T-helper 2 cell treated with Interferon-gamma antibody and Interleukin-4, amounts not matched to agents 100 ng/mL and 5 ng/mL, for 36 hours (primary cell): Measurements from ENCODE around the gene TCP10L. TPM values are rescaled to one million over a fixed set of nuclear protein-coding genes. Genes with fewer than 3 reads are reported as not detected.
"Not testable (repeated sequence)": the region's sequence is repeated elsewhere in the genome, so short reads cannot be mapped to it uniquely, and the experiment has no call there.

Experiments used
- intact Hi-C: fragments of 100-400 bp; cut with micrococcal nuclease; formaldehyde crosslinking; loops from one replicate; pipeline ENCODE4 v1.15.1; 2023
- total RNA-seq: library from RNA; stranded (reverse); gene quantifications from 2 replicates; pipeline ENCODE4 v1.2.3, GENCODE V29; 2022

The TCP10L gene
- 0.70 and 1.2 TPM in 2 replicates for total RNA-seq

DNA sequence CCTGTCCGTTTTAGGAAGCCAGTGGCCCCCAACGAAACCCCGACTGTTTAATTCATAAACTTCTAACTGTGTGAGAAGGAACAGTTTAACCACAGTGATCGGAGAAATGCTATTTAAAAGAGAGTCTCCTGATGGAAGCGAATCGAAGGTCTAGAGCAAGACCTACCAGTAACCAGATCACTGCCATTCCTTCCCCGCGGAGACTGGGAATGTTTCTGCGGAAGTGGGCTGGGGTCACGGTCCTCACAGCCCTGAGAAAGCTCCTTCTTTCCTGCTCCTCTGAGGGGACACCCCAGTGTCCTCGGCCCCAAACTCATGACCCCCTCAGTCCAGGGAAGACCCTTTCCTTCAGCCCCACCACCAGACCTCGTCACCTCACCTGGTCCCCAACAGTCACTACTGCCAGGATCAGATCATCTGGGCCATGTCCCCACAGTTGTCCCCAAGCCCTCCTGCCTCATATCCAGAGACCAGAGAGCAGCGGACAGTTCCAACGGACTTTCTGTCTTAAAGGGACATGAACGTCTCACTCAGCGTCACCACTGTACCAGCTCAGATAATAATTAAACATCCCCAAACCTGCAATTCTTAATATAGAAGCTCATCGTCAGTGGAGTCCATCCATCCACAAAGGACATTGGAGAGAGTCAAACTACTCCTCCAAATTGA lies at the start of gene TCP10L:
Gene TCP10L, minus strand, starts transcription at position 482 of the 669 bp plus-strand sequence. CDS start 1,219 bp downstream, outside the sequence.
- intact Hi-C loops, result no loop called here

DNA sequence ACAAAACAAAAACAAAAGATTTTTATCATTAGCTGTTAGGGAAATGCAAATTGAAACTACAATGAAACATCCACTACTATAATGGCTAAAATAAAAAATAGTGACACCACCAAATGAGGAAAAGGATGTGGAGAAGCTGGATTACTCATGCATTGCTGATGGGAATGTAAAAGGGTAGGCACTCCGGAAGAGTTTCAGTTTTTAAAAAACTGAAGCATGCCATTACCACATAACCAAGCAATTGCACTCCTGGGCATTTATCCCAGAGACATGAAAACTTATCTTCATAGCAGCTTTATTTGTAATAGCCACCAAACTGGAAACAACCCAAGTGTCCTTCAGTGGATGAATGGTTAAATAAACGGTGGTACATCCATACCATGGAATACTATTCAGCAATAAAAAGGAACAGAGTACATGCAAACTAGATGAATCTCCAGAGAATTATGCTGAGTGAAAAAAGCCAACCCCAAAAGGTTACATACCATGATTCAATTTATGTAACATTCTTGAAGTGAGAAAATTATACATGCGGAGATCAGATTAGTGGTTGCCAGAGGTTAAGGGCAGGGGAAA lies 41.4 kb upstream of the TCP10L start:
- intact Hi-C loops, result no loop called here

- intact Hi-C loops, result not testable (repeated sequence)
These were observed 32.9 kb upstream of the TCP10L start for GRCh38 chr21:32618218-32618617.

DNA sequence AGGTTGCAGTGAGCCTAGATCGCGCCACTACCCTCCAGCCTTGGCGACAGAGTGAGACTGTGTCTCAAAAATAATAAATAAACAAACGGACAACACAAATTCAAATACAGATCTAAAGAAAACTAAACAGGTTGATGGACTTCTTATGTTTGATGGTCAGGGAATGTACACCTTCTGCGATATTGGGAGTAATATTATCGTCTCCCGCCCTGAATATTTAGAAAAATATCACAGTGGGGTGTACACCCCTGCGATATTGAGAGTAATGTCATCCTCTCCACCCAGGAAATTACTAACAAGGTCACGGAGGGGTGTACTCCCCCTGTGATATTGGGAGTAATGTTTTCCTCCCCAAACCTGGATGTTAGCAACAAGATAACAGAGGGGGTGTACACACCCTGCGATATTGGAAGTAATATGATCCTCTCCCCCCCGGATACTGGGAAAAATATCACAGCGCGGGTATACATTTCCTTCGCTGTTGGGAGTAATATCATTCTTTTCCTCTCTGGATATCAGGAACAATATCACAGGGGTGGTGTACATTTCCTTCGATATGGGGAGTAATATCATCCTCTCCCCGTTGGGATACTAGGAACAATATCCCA lies 28.2 kb upstream of the TCP10L start:
- intact Hi-C loops, result loop anchor here (2.0 to 5.0 kb wide), 3 partner anchors 201 to 929 kb away; partner anchors contain the start of genes EVA1C, GART, MIS18A and SON

- intact Hi-C loops, result loop anchor here (1.0 to 5.0 kb wide), 6 partner anchors 114 to 929 kb away; partner anchors contain the start of genes EVA1C, GART, MIS18A and SON
These were observed 27.6 kb upstream of the TCP10L start for GRCh38 chr21:32612999-32613337.

DNA sequence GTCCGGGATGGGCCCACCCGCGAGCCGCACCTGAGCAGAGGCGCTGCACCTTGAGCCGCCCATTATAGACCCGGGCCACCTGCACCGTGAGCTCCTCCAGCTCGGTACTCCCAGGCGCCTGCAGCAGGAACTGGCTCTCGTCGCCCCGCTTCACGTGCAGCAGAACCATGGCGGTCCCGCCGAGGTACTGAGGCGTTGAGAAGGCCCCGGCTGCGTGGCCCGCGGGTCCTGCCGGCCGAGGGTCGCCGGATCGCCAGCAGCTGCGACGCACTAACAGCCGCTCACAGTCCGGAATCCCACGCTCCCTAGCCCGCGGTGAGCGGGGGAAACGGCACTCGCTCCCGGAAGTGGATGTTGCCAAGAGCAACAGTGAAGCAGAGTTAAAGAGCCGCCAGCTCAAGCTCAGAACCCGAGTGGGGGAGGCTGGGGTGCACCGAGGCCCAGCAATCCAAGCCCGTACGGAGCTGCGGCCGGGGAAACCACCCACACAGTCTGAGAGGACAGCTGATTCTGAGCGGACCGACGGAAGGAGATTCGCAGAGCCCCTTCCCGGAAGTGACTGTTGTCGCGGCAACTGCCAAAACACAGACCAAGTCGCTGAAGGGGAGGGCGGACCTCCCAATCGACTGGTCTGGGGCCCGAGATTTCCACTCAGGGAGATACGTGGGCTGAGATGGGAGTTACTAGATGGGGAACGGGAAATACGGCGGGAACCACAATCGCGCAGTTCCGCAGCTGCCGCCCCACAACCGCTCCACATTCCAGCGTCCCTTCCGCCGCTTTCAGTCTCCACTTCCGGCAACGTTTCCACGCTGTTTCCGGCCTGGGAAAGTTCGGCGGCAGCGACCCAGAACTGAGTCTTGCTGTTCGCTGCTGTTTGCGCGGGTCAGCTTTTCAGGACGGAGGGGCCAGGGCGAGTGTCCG lies 27.0 kb upstream of the TCP10L start, which contains the start of gene CFAP298:
Gene CFAP298, minus strand, starts transcription at position 303 of the 924 bp plus-strand sequence. Its CDS starts 134 bp downstream, at position 169.
- intact Hi-C loops, result loop anchor here (1.0 to 5.0 kb wide), 6 partner anchors 115 to 930 kb away; partner anchors contain the start of genes EVA1C, GART, MIS18A and SON

DNA sequence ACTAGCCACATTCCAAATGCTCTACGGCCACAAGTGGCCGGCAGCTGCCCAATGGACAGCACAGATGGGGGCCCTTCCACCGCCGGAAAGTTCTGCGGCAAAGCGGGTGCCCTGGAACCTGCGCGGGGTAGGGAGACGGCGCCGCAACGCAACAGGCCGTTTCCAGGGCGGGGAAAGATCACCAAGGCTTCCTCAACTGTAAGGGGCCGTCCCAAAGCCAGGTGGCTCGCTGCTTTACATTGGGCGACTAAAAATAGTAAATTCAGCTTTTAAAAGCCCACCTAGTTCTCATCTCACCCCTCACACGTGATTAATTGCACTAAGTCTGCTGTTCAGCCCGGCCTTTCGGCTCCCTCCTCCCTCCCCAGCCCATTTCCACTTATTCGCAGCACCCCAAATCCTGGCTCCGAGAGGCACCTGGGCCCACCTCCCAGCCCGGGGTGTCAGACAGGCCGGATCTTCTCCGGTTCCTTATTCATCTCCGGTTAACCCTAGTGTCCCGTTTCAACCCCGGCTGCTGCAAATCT lies 26.2 kb upstream of the TCP10L start:
- intact Hi-C loops, result loop anchor here (5.0 kb wide), 2 partner anchors 199 to 931 kb away; partner anchors contain the start of genes EVA1C, GART and SON

DNA sequence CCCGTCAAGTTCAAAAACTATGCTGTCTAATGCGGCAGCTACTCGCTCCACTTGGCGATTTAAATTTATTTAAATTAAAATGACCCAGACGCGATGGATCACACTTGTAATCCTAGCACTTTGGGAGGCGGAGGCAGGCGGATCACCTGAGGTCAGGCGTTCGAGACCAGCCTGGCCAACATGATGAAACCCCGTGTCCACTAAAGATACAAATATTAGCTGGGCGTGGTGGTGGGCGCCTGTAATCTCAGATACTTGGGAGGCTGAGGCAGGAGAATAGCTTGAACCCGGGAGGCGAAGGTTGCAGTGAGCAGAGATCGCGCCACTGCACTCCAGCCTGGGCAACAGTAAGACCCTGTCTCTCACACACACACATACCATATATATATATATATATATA lies 25.6 kb upstream of the TCP10L start:
- intact Hi-C loops, result loop anchor here (5.0 kb wide), 2 partner anchors 199 to 931 kb away; partner anchors contain the start of genes EVA1C, GART and SON

DNA sequence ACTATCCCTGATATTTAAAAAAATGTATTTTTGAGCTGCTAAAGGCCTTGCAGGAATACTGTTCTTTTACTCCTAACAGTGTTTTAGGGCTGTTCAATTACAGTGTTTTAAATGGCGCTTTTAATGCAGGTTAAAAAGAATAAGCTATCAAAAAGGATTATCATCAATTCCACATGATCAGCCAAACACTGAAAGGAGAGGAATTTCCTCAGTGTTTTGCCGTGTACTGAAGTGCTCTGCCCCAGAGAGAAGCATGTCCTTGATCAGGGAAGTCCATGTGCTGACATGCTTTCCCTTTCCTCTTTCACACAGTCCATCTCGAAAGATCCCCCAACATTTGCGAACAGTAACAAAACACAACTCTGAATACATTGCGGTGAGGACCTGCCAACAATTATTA lies 23.5 kb upstream of the TCP10L start:
- intact Hi-C loops, result no loop called here

- intact Hi-C loops, result no loop called here
These were observed 20.1 kb upstream of the TCP10L start for GRCh38 chr21:32605469-32605868.

DNA sequence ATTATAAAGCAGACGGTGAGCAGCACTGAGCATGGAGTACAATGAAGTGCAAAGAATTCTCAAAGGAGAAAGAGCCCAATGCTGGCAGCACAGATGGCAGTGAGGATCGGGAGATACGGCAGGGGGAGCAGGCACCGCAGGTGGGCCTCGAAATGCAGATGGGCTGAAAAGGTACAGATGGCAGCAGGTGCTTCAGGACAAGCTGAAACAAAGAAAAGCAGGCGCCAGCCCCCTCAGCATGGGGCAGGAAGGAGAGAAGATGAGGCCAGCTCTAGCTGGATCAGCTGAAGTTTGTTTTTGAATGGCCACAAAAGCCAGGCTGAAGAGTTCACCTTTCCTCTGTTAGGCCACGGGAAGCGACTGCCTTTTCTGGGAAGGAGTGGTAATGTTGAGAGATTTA lies 19.1 kb upstream of the TCP10L start:
- intact Hi-C loops, result no loop called here

GRCh38 chr21:32603131-32603530 lies 17.8 kb upstream of the TCP10L start:
- intact Hi-C loops, result no loop called here

GRCh38 chr21:32602099-32602498 lies 16.8 kb upstream of the TCP10L start:
- intact Hi-C loops, result no loop called here

DNA sequence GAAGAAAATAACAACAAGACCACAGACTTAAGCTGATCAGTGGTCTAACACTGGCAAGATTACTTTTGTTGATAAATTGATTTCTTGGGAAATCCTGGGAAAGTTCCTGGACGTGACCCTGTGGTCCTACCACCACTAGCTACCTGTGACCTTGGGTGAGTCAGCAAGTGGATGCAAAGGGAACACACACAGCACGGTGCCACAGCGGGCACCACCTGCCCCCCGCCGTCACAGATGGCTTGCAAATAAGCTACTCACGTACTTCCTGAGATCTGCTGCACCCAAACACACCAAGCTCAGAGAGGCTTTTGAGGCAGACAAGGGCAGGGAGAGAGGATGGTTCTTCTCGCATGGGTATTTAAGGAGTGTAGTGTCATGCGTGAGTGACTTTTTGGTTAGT lies 14.2 kb upstream of the TCP10L start:
- intact Hi-C loops, result no loop called here

- intact Hi-C loops, result no loop called here
These were observed 13.8 kb upstream of the TCP10L start for GRCh38 chr21:32599091-32599490.

- intact Hi-C loops, result no loop called here
These were observed 11.9 kb upstream of the TCP10L start for GRCh38 chr21:32597205-32597604.

DNA sequence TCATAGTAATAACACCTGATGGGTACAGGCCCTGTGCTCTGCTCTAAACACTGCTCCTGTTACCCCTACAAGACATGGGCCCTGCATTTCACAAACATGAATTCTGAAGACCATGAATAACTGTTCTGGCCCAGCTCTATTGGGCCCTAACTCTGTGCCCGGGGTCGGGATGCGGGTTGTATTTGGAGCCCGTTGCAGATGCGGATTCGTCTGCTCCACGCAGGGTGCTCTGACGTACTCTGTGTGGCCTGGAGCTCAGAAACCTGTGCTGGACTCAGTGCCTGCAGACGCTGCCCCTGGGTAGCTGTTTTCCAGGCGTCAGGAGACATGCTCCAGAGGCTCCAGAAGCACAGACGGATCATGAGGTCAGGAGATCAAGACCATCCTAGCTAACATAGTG lies 10.1 kb upstream of the TCP10L start:
- intact Hi-C loops, result no loop called here

GRCh38 chr21:32593690-32594089 lies 8.4 kb upstream of the TCP10L start:
- intact Hi-C loops, result no loop called here

DNA sequence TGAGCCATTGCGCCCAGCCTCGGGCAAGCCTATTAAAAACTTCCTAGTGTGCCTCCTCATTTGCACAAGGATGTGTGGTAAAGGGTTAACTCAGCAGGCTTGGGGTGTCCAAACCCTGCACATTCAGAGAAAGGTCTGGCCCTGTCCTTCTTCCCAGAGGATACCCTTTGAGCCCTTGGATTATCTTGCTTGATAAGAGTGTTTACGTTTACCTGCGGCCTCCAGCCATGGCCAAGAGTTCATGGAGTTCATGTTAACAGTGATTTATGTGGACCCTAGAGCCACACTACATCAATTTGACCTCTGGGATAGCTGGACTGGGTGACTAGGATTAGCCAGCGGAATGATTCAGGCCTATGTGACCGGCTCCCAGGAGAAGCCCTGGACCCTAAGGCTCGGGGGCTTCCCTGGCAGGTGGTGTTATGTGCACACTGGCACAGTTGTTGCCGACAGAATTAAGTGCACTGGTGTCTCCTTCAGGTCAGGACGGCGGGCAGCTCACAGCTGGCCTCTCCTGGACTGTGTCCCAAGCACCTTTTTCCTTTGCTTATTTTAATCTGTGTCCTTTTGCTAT lies 7.7 kb upstream of the TCP10L start:
- intact Hi-C loops, result no loop called here

DNA sequence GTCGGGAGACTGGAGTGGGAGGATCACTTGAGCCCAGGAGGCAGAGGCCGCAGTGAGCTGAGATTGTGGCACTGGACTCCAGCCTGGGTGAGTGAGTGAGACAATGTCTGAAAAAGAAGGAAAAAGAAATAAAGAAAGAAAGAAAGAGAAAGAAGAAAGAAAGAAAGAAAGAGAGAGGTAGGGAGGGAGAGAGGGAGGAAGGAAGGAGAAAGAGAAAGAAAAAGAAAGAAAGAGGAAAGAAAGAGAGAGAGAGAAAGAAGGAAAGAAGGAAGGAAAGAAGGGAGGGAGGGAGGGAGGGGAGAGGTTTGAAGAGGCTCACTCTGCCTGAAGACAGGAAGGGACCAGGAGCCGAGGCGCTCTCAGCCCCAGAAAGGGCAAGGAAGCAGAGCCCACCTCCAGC lies 4.8 kb upstream of the TCP10L start:
- intact Hi-C loops, result no loop called here

- intact Hi-C loops, result no loop called here
These were observed 2.3 kb upstream of the TCP10L start for GRCh38 chr21:32587651-32588050.
